Measurements from ENCODE around the gene SLMAP. TPM values are rescaled to one million over a fixed set of nuclear protein-coding genes. Genes with fewer than 3 reads are reported as not detected.

The SLMAP gene
- total RNA-seq, 4 donors from 2014 or later = 49.4 to 89.1 (median 61.3) TPM

DNA sequence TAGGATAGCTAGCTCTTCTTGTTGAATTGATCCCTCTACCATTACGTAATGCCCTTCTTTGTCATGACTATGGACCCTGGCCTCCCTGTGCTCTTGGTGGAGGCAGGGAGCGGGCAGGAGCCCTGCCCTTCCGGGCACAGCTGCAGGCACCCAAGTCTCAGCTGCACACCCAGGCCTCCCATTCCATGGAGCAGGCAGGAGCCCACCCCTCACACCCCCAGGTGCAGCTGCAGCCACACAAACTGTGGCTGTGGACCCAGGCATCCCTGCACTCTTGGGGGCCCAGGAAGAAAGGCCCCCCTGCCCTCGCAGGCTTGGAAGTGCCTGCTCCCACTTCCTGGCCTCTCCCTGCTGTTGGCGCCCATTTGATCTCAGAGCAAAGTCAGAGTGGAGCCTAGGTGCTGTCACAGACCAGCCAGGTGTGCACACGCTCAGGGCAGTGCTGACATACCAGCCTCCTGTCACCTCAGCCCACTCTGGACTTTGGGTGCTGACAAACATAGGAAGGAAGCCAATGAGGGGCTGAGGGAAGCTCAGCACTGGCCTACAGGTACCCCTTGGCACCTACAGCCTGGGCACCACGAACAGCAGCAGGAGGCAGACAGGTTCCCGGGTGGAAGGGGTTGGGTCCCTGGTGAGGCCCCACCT, 53.0 kb downstream of the SLMAP start:
- Histone ChIP-seq H3K27me3 (no peaks in the 10 kb centered on the region), H3K27ac (no peak overlapping the region), H3K4me1 (peaks cover 18% of the 10 kb centered on the region), H3K4me3 (no peak overlapping the region), H3K36me3 (no peaks in the 10 kb centered on the region), H3K9me3 (no peaks in the 10 kb centered on the region)
- DNase-seq (ENCODE audit: low spot score in 2 of 2) = no peak
- 94% methylated on average over 3 of the region's 8 CpGs for WGBS
- TF ChIP-seq, protein P1, sequence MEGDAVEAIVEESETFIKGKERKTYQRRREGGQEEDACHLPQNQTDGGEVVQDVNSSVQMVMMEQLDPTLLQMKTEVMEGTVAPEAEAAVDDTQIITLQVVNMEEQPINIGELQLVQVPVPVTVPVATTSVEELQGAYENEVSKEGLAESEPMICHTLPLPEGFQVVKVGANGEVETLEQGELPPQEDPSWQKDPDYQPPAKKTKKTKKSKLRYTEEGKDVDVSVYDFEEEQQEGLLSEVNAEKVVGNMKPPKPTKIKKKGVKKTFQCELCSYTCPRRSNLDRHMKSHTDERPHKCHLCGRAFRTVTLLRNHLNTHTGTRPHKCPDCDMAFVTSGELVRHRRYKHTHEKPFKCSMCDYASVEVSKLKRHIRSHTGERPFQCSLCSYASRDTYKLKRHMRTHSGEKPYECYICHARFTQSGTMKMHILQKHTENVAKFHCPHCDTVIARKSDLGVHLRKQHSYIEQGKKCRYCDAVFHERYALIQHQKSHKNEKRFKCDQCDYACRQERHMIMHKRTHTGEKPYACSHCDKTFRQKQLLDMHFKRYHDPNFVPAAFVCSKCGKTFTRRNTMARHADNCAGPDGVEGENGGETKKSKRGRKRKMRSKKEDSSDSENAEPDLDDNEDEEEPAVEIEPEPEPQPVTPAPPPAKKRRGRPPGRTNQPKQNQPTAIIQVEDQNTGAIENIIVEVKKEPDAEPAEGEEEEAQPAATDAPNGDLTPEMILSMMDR (IDR thresholded peaks at IDR 0.05) = no peak
- no peak for TF ChIP-seq POLR2AphosphoS5 (IDR thresholded peaks at IDR 0.05)
- no peak for TF ChIP-seq POLR2A (IDR thresholded peaks at IDR 0.05)
- no peak for TF ChIP-seq EP300 (IDR thresholded peaks at IDR 0.05)

DNA sequence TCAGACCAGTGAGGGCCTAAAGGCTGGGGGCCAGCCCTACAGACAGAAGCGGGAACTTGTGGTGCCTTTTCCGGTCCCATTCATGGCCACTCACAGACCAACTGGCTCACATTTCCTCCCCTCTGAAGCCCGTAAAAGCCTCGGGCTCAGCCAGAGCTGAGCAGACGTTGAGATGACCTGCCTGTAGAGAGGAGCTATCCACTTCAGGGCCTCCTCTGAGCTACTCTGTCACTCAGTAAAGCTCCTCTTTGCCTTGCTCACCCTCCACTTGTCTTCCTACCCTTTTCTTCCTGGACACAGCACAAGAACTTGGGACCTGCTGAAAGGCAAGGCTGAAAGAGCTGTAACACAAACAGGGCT, 53.5 kb downstream of the SLMAP start:
- Histone ChIP-seq H3K4me1 (peaks cover 13% of the 10 kb centered on the region), H3K36me3 (no peaks in the 10 kb centered on the region), H3K27me3 (no peaks in the 10 kb centered on the region), H3K27ac (no peak overlapping the region), H3K9me3 (no peaks in the 10 kb centered on the region), H3K4me3 (no peak overlapping the region)
- 87% methylated on average over 5 of the region's 5 CpGs for WGBS
- TF ChIP-seq EP300 (IDR thresholded peaks at IDR 0.05) = no peak
- TF ChIP-seq, protein P1 (IDR thresholded peaks at IDR 0.05) = no peak
- TF ChIP-seq POLR2AphosphoS5 (IDR thresholded peaks at IDR 0.05) = no peak
- no peak for DNase-seq (ENCODE audit: low spot score in 2 of 2)

DNA sequence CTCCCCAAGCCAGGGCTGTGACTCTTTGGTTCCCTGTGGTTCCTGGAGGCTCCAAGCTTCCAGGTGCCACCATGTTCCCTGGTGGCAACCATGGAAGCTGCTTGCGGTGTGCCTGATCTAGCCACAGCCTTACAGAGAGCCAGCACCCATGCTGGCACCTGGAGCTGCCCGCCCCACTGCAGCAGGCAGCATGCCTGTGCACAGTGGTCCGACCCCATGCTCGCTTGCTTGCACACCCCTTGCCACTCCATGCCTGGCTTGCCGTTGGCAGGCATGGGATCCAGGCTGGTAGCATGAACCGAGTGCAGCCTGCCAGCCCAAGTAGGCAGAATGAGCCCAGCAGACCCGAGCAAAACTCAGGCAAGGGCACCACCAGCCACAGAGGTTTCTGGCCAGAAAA, 53.9 kb downstream of the SLMAP start:
- Histone ChIP-seq H3K9me3 (no peaks in the 10 kb centered on the region), H3K27me3 (no peaks in the 10 kb centered on the region), H3K4me3 (no peak overlapping the region), H3K36me3 (no peaks in the 10 kb centered on the region), H3K4me1 (peaks cover 9% of the 10 kb centered on the region), H3K27ac (no peak overlapping the region)
- 100% methylated on average over 1 of the region's 7 CpGs for whole genome bisulfite sequencing
- no peak for DNase-seq (ENCODE audit: low spot score in 2 of 2)
- TF ChIP-seq, protein P1 (IDR thresholded peaks at IDR 0.05) = no peak
- no peak for TF ChIP-seq POLR2AphosphoS5 (IDR thresholded peaks at IDR 0.05)
- TF ChIP-seq POLR2A (IDR thresholded peaks at IDR 0.05) = no peak
- TF ChIP-seq EP300 (IDR thresholded peaks at IDR 0.05) = no peak

DNA sequence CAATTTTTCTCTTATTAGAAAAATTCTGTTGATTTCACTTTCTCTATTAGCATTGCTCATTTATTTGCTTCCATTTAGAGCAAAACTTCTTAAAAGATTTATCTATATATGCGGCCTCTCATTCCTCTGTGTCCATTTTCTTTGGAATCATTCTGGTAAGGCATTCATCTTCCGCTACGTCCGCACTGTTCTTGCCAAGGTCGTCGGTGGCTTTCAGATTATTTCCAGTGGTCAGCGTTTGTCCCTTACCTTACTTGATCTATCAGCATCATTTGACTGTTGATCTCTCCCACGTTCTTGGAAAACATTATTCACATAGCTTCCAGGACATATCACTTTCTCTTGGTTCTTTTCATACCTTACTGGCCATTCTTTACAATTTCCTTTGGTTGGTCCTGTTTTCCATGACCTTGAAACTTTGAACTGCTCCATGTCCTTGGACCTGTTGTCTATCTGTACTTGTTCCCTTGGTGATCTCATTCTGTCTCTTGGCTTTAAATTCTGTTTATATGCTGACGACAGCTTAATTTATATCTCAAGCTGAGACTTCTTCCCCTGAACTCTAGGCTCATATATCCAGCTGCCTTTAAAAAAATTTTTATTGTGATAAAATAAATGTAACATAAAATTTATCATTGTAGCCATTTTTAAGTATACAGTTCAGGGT, 54.5 kb downstream of the SLMAP start:
- H3K27me3 ChIP-seq = no peaks in the 10 kb centered on the region
- no peak overlapping the region for H3K27ac ChIP-seq
- peaks cover 3% of the 10 kb centered on the region for H3K4me1 ChIP-seq
- H3K9me3 ChIP-seq = no peaks in the 10 kb centered on the region
- TF ChIP-seq, protein P1 (IDR thresholded peaks at IDR 0.05) = no peak
- no peak for TF ChIP-seq POLR2A (IDR thresholded peaks at IDR 0.05)
- TF ChIP-seq EP300 (IDR thresholded peaks at IDR 0.05) = no peak
- TF ChIP-seq POLR2AphosphoS5 (IDR thresholded peaks at IDR 0.05) = no peak
- WGBS = 85% methylated on average over 9 of the region's 9 CpGs
- no peak overlapping the region for H3K4me3 ChIP-seq
- no peaks in the 10 kb centered on the region for H3K36me3 ChIP-seq
- no peak for DNase-seq (ENCODE audit: low spot score in 2 of 2)

DNA sequence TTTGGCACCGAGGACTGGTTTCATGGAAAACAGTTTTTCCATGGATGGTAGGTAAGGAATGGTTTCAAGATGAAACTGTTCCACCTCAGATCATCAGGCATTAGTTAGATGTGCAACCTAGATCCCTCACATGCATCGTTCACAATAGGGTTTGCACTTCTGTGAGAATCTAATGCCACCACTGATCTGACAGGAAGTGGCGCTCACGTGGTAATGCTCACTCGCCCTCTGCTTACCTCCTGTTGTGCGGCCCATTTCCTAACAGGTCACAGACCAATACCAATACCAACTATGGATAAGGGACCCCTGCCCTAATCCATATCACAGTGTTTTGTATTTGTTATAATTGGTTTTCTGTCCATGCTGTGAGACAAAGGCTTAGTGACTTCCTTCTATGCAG, 58.9 kb downstream of the SLMAP start:
- TF ChIP-seq POLR2AphosphoS5 (IDR thresholded peaks at IDR 0.05) (no peak), EP300 (IDR thresholded peaks at IDR 0.05) (no peak), POLR2A (IDR thresholded peaks at IDR 0.05) (no peak)
- TF ChIP-seq, protein P1 (IDR thresholded peaks at IDR 0.05) = no peak
- WGBS = 79% methylated on average over 6 of the region's 6 CpGs
- no peaks in the 10 kb centered on the region for H3K9me3 ChIP-seq

More for the DNA sequence above, 58.9 kb downstream of the SLMAP start:
- Histone ChIP-seq H3K27me3 (no peaks in the 10 kb centered on the region), H3K4me1 (no peaks in the 10 kb centered on the region), H3K27ac (no peak overlapping the region), H3K36me3 (no peaks in the 10 kb centered on the region), H3K4me3 (no peak overlapping the region)
- DNase-seq (ENCODE audit: low spot score in 2 of 2) = no peak

Measured in suprapubic skin (tissue), 4 donors.